Ishikawa (cell line): Measurements from ENCODE around the gene S100A1.

Experiments
- CEBPB ChIP-seq: IDR thresholded peaks from 2 replicates; pipeline ENCODE4 v1.6.1; 2012
- EGR1 ChIP-seq: IDR thresholded peaks from 2 replicates; pipeline ENCODE4 v1.6.1; 2012
- EP300 ChIP-seq: IDR thresholded peaks from 2 replicates; pipeline ENCODE4 v1.6.1; 2012; ENCODE audit warnings: borderline replicate concordance
- FOXM1 ChIP-seq: IDR thresholded peaks from 2 replicates; pipeline ENCODE4 v1.6.1; 2012; ENCODE audit warnings: low read depth, borderline replicate concordance
- NFIC ChIP-seq: IDR thresholded peaks from 2 replicates; pipeline ENCODE4 v1.6.1; 2012
- RAD21 ChIP-seq: IDR thresholded peaks from 2 replicates; pipeline ENCODE4 v1.6.1; 2012; ENCODE audit warnings: low read depth
- TAF1 ChIP-seq: IDR thresholded peaks from 2 replicates; pipeline ENCODE4 v1.6.1; 2012; ENCODE audit warnings: low read depth, mild to moderate bottlenecking
- TCF12 ChIP-seq: IDR thresholded peaks from 2 replicates; pipeline ENCODE4 v1.6.1; 2012; ENCODE audit warnings: low read depth
- TEAD4 ChIP-seq: IDR thresholded peaks from 2 replicates; pipeline ENCODE4 v1.6.1; 2012
- YY1 ChIP-seq: IDR thresholded peaks from 2 replicates; pipeline ENCODE4 v1.6.1; 2012; ENCODE audit warnings: low read depth
- ZBTB7A ChIP-seq: IDR thresholded peaks from 2 replicates; pipeline ENCODE4 v1.6.1; 2012; ENCODE audit warnings: low read depth
- TF ChIP-seq, protein P1 (sequence below): IDR thresholded peaks from 2 replicates; pipeline ENCODE4 v1.6.1; 2012; ENCODE audit warnings: low read depth, mild to moderate bottlenecking
- TF ChIP-seq, protein P2 (sequence below): IDR thresholded peaks from 2 replicates; pipeline ENCODE4 v1.6.1; 2012
- TF ChIP-seq, protein P3 (sequence below): IDR thresholded peaks from 2 replicates; pipeline ENCODE4 v1.6.1; 2012

DNA sequence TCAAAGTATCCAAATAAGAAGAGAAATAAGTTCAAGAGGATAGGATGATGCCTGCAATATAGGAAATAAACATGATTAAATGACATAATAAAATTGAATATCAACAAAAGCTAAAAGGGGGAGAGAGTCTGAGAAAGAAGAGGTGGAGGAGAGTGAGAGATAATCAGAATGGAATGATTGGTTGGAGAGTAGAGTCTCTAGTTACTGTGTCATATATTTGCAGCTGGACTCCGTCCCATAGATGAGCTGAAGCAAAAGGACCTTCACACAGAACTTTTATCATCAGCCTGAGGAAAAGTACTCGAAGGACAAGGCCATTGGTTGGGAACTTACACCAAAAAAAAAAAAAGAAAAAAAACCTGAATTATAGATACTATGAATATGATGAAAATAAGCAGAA is 39.8 kb upstream of the S100A1 start:
- TF ChIP-seq, protein P1, sequence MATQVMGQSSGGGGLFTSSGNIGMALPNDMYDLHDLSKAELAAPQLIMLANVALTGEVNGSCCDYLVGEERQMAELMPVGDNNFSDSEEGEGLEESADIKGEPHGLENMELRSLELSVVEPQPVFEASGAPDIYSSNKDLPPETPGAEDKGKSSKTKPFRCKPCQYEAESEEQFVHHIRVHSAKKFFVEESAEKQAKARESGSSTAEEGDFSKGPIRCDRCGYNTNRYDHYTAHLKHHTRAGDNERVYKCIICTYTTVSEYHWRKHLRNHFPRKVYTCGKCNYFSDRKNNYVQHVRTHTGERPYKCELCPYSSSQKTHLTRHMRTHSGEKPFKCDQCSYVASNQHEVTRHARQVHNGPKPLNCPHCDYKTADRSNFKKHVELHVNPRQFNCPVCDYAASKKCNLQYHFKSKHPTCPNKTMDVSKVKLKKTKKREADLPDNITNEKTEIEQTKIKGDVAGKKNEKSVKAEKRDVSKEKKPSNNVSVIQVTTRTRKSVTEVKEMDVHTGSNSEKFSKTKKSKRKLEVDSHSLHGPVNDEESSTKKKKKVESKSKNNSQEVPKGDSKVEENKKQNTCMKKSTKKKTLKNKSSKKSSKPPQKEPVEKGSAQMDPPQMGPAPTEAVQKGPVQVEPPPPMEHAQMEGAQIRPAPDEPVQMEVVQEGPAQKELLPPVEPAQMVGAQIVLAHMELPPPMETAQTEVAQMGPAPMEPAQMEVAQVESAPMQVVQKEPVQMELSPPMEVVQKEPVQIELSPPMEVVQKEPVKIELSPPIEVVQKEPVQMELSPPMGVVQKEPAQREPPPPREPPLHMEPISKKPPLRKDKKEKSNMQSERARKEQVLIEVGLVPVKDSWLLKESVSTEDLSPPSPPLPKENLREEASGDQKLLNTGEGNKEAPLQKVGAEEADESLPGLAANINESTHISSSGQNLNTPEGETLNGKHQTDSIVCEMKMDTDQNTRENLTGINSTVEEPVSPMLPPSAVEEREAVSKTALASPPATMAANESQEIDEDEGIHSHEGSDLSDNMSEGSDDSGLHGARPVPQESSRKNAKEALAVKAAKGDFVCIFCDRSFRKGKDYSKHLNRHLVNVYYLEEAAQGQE = no peak
- TF ChIP-seq EP300 = no peak
- TF ChIP-seq TEAD4 = no peak
- TF ChIP-seq, protein P2, sequence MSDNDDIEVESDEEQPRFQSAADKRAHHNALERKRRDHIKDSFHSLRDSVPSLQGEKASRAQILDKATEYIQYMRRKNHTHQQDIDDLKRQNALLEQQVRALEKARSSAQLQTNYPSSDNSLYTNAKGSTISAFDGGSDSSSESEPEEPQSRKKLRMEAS = no peak
- TF ChIP-seq, protein P3, sequence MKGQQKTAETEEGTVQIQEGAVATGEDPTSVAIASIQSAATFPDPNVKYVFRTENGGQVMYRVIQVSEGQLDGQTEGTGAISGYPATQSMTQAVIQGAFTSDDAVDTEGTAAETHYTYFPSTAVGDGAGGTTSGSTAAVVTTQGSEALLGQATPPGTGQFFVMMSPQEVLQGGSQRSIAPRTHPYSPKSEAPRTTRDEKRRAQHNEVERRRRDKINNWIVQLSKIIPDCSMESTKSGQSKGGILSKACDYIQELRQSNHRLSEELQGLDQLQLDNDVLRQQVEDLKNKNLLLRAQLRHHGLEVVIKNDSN = no peak
- TF ChIP-seq FOXM1 = no peak
- no peak for TF ChIP-seq TCF12
- no peak for TF ChIP-seq NFIC
- TF ChIP-seq CEBPB = no peak
- TF ChIP-seq EGR1 = no peak
- TF ChIP-seq RAD21 = no peak
- TF ChIP-seq TAF1 = no peak
- no peak for TF ChIP-seq YY1
- no peak for TF ChIP-seq ZBTB7A
